GM19395 (cell line): Measurements from ENCODE around the gene KRT35.

Source experiments
- ATAC-seq: cut with Tn5 transposase; IDR thresholded peaks from one replicate; pipeline ENCODE4 v1.9.1; 2021; ENCODE audit warnings: mild to moderate bottlenecking, moderate library complexity; ENCODE audit not compliant: unreplicated experiment

Gene KRT35

GRCh38 chr17:41512546-41513167, 31.7 kb upstream of the KRT35 start:
- no peak for ATAC-seq

- no peak for ATAC-seq
These were observed 30.8 kb upstream of the KRT35 start for GRCh38 chr17:41511716-41512115.

GRCh38 chr17:41511116-41511515, 30.2 kb upstream of the KRT35 start:
- no peak for ATAC-seq

- ATAC-seq: no peak
These were observed 29.5 kb upstream of the KRT35 start for GRCh38 chr17:41510251-41511065.

- ATAC-seq: no peak
These were observed 26.4 kb upstream of the KRT35 start for GRCh38 chr17:41507315-41507880.

GRCh38 chr17:41505809-41506767, 25.1 kb upstream of the KRT35 start:
- no peak for ATAC-seq

- ATAC-seq: no peak
These were observed 24.3 kb upstream of the KRT35 start, which contains the start of gene KRT13 for GRCh38 chr17:41505007-41505808. Gene KRT13, minus strand, starts transcription at chr17:41505612. Its CDS starts 62 bp downstream, at chr17:41505550.

GRCh38 chr17:41504246-41504977, 23.5 kb upstream of the KRT35 start:
- ATAC-seq: no peak

- no peak for ATAC-seq
These were observed 22.3 kb upstream of the KRT35 start for GRCh38 chr17:41503202-41503601.

- no peak for ATAC-seq
These were observed 19.4 kb upstream of the KRT35 start for GRCh38 chr17:41500131-41500911.

- ATAC-seq: no peak
These were observed 18.8 kb upstream of the KRT35 start for GRCh38 chr17:41499714-41500113.

GRCh38 chr17:41498276-41498675, 17.3 kb upstream of the KRT35 start:
- no peak for ATAC-seq

- ATAC-seq: no peak
These were observed 16.0 kb upstream of the KRT35 start for GRCh38 chr17:41496803-41497484.

GRCh38 chr17:41494524-41494923, 13.6 kb upstream of the KRT35 start:
- ATAC-seq: no peak

GRCh38 chr17:41492771-41493170, 11.8 kb upstream of the KRT35 start:
- ATAC-seq: no peak

GRCh38 chr17:41492351-41492750, 11.4 kb upstream of the KRT35 start:
- no peak for ATAC-seq

- no peak for ATAC-seq
These were observed 10.5 kb upstream of the KRT35 start for GRCh38 chr17:41491476-41491875.
